HepG2 (cell line): ENCODE results near the gene TMF1. TPM values are rescaled to one million over a fixed set of nuclear protein-coding genes. Genes with fewer than 3 reads are reported as not detected.

Experiments
- GABPB1 ChIP-seq: IDR thresholded peaks from 2 replicates; pipeline ENCODE4 v1.6.1; 2016; ENCODE audit warnings: mild to moderate bottlenecking, missing genetic modification reagents, moderate library complexity, missing compliant biosample characterization
- KDM3A ChIP-seq: IDR thresholded peaks from 2 replicates; pipeline ENCODE4 v1.6.1; 2018; ENCODE audit warnings: low read depth, missing compliant biosample characterization
- KDM5B ChIP-seq: sonication (generic); formaldehyde crosslinking; IDR thresholded peaks from 2 replicates; pipeline ENCODE4 v1.4.0; 2020; ENCODE audit warnings: missing genetic modification reagents, mild to moderate bottlenecking, borderline replicate concordance
- NFRKB ChIP-seq: fragments of 450-650 bp; IDR thresholded peaks from 2 replicates; pipeline ENCODE4 v1.6.1; 2017
- RAD21 ChIP-seq: fragments of 450-650 bp; formaldehyde crosslinking; IDR thresholded peaks from 2 replicates; pipeline ENCODE4 v1.5.0; 2020; ENCODE audit warnings: mild to moderate bottlenecking
- RAD51 ChIP-seq: fragments of 450-650 bp; IDR thresholded peaks from 2 replicates; pipeline ENCODE4 v1.6.1; 2016; ENCODE audit warnings: borderline replicate concordance
- SAP130 ChIP-seq: IDR thresholded peaks from 2 replicates; pipeline ENCODE4 v1.6.1; 2016; ENCODE audit warnings: low read depth
- SOX13 ChIP-seq, 3 experiments: fragments of 450-650 bp in 1 of 3; sonication (generic) in 1 of 3; formaldehyde crosslinking in 1 of 3; IDR thresholded peaks in 2 of 3; conservative IDR thresholded peaks in 1 of 3; 2 replicates each; pipeline versions ENCODE4 v1.5.0 to v1.6.1; 2016 to 2020; ENCODE audit warnings: antibody characterized with exemption in 1 of 3, mild to moderate bottlenecking in 1 of 3, missing compliant biosample characterization in 1 of 3, missing genetic modification reagents in 1 of 3, moderate library complexity in 1 of 3
- SPEN ChIP-seq: sonication (generic); formaldehyde crosslinking; IDR thresholded peaks from 2 replicates; pipeline ENCODE4 v1.5.1; 2020; ENCODE audit warnings: low read depth, mild to moderate bottlenecking, missing genetic modification reagents
- ZNF331 ChIP-seq: sonication (generic); formaldehyde crosslinking; IDR thresholded peaks from 2 replicates; pipeline ENCODE4 v1.4.0; 2020; ENCODE audit warnings: missing genetic modification reagents
- ZNF350 ChIP-seq: sonication (generic); formaldehyde crosslinking; IDR thresholded peaks from 2 replicates; pipeline ENCODE4 v1.4.0; 2020; ENCODE audit warnings: mild to moderate bottlenecking, low read depth, missing genetic modification reagents, borderline replicate concordance
- ZNF501 ChIP-seq: sonication (generic); formaldehyde crosslinking; IDR thresholded peaks from 2 replicates; pipeline ENCODE4 v1.5.1; 2020; ENCODE audit warnings: mild to moderate bottlenecking, moderate library complexity, missing genetic modification reagents
- ZNF687 ChIP-seq: sonication (generic); formaldehyde crosslinking; IDR thresholded peaks from 2 replicates; pipeline ENCODE4 v1.5.1; 2020; ENCODE audit warnings: mild to moderate bottlenecking, missing genetic modification reagents, moderate library complexity
- ZSCAN9 ChIP-seq: IDR thresholded peaks from 2 replicates; pipeline ENCODE4 v1.6.1; 2016; ENCODE audit warnings: borderline replicate concordance
- polyA plus RNA-seq, 8 experiments: library from polyadenylated mRNA; depleted of rRNA in 3 of 8; stranded (reverse) in 7 of 8; unstranded in 1 of 8; fragments of >200 nt; fragmentation: Illumina TruSeq in 4 of 8; extraction: Trizol in 4 of 8; gene quantifications; 2 replicates each; pipeline versions ENCODE4 v1.2.1 to v1.2.3, GENCODE V29; 2011 to 2016; ENCODE audit warnings: low read depth in 4 of 8, missing spikeins in 1 of 8, mixed read lengths in 1 of 8; ENCODE audit not compliant: insufficient read depth in 1 of 8
- total RNA-seq, 5 experiments: library from RNA; depleted of rRNA; stranded (reverse); fragments of >200 nt; fragmentation: Illumina TruSeq; extraction: Trizol; gene quantifications; 2 replicates each; pipeline ENCODE4 v1.2.3, GENCODE V29; 2016; ENCODE audit warnings: low read depth in 1 of 5
- TF ChIP-seq, protein P1 (sequence below): sonication (generic); formaldehyde crosslinking; IDR thresholded peaks from 2 replicates; pipeline ENCODE4 v1.4.0; 2020; ENCODE audit warnings: missing genetic modification reagents
- TF ChIP-seq, protein P2 (sequence below): sonication (generic); formaldehyde crosslinking; IDR thresholded peaks from 2 replicates; pipeline ENCODE4 v1.4.0; 2020; ENCODE audit warnings: mild to moderate bottlenecking, missing genetic modification reagents, borderline replicate concordance
- TF ChIP-seq, protein P3 (sequence below): sonication (generic); formaldehyde crosslinking; IDR thresholded peaks from 2 replicates; pipeline ENCODE4 v1.4.0; 2020; ENCODE audit warnings: mild to moderate bottlenecking, missing genetic modification reagents

The TMF1 gene
- total and polyA plus RNA-seq, 2 of the 13 experiments (the other 11 are each of a cell fraction or from before 2014, with no cell fraction given) = 12.1 to 38.4 TPM

DNA sequence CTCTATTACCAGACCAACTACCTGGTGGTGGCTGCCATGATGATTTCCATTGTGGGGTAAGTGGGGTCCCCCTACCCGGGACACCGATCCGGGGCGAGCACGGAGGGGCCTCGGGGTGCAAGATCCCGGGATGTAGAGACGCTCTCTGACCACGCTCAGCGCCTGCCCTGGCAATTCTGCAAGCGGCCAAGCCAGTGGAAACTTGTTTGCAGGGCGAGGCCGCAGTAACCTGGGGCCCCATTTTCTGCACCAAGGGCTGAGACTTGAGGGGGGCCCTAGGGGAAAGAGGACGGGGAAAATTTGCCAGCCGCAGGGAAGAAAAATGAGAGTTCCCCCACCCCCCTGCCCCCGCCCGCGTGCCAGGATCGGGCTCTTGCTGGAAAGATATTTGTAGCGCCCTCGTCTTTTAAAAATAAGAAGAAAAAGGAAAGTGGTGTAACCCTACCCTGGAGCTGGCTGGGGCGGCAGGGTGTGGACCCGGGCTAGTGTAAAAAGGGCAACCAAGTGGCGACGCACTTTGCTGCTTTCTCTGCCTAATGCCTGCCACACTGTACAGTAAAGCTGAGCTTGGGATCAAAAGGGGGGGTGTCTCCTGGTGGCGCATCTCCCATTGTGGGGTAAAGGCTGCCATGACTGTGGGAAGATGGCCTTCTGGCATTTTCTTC, 33.2 kb upstream of the TMF1 start (continued):
- TF ChIP-seq SOX13 (IDR thresholded peaks at IDR 0.05) = no peak
- TF ChIP-seq SOX13 (CRISPR knock-in tag; conservative IDR thresholded peaks at IDR 0.05 in 1 of 2, IDR thresholded peaks at IDR 0.05 in 1 of 2) = no peak
- peak; percentile 7; the same call in 1 of the 2 replicates for TF ChIP-seq GABPB1
- no peak for TF ChIP-seq NFRKB
- TF ChIP-seq ZNF331 = peak; percentile 1; the same call in 1 of the 2 replicates
- TF ChIP-seq, protein P1, sequence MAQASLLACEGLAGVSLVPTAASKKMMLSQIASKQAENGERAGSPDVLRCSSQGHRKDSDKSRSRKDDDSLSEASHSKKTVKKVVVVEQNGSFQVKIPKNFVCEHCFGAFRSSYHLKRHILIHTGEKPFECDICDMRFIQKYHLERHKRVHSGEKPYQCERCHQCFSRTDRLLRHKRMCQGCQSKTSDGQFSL (CRISPR knock-in tag) = peak; percentile 14; the same call in 1 of the 2 replicates
- TF ChIP-seq ZNF350 (CRISPR knock-in tag) = 0 out of 2 replicates have a peak, but pooled peaks have one; percentile 21
- 0 out of 2 replicates have a peak, but pooled peaks have one; percentile 27 for TF ChIP-seq ZSCAN9
- TF ChIP-seq ZNF687 (CRISPR knock-in tag) = peak; percentile 69; the same call in 1 of the 2 replicates
- TF ChIP-seq SAP130 (CRISPR knock-in tag) = 0 out of 2 replicates have a peak, but pooled peaks have one; percentile 1
- TF ChIP-seq, protein P2, sequence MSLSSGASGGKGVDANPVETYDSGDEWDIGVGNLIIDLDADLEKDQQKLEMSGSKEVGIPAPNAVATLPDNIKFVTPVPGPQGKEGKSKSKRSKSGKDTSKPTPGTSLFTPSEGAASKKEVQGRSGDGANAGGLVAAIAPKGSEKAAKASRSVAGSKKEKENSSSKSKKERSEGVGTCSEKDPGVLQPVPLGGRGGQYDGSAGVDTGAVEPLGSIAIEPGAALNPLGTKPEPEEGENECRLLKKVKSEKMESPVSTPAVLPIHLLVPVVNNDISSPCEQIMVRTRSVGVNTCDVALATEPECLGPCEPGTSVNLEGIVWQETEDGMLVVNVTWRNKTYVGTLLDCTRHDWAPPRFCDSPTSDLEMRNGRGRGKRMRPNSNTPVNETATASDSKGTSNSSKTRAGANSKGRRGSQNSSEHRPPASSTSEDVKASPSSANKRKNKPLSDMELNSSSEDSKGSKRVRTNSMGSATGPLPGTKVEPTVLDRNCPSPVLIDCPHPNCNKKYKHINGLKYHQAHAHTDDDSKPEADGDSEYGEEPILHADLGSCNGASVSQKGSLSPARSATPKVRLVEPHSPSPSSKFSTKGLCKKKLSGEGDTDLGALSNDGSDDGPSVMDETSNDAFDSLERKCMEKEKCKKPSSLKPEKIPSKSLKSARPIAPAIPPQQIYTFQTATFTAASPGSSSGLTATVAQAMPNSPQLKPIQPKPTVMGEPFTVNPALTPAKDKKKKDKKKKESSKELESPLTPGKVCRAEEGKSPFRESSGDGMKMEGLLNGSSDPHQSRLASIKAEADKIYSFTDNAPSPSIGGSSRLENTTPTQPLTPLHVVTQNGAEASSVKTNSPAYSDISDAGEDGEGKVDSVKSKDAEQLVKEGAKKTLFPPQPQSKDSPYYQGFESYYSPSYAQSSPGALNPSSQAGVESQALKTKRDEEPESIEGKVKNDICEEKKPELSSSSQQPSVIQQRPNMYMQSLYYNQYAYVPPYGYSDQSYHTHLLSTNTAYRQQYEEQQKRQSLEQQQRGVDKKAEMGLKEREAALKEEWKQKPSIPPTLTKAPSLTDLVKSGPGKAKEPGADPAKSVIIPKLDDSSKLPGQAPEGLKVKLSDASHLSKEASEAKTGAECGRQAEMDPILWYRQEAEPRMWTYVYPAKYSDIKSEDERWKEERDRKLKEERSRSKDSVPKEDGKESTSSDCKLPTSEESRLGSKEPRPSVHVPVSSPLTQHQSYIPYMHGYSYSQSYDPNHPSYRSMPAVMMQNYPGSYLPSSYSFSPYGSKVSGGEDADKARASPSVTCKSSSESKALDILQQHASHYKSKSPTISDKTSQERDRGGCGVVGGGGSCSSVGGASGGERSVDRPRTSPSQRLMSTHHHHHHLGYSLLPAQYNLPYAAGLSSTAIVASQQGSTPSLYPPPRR (CRISPR knock-in tag) = no peak
- TF ChIP-seq KDM5B = no peak; the same call in 1 of the 2 replicates
- no peak for TF ChIP-seq RAD51
- TF ChIP-seq, protein P3, sequence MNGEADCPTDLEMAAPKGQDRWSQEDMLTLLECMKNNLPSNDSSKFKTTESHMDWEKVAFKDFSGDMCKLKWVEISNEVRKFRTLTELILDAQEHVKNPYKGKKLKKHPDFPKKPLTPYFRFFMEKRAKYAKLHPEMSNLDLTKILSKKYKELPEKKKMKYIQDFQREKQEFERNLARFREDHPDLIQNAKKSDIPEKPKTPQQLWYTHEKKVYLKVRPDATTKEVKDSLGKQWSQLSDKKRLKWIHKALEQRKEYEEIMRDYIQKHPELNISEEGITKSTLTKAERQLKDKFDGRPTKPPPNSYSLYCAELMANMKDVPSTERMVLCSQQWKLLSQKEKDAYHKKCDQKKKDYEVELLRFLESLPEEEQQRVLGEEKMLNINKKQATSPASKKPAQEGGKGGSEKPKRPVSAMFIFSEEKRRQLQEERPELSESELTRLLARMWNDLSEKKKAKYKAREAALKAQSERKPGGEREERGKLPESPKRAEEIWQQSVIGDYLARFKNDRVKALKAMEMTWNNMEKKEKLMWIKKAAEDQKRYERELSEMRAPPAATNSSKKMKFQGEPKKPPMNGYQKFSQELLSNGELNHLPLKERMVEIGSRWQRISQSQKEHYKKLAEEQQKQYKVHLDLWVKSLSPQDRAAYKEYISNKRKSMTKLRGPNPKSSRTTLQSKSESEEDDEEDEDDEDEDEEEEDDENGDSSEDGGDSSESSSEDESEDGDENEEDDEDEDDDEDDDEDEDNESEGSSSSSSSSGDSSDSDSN (CRISPR knock-in tag) = 0 out of 2 replicates have a peak, but pooled peaks have one; percentile 16
- TF ChIP-seq SPEN (CRISPR knock-in tag) = peak; percentile 13
- no peak for TF ChIP-seq KDM3A
- no peak for TF ChIP-seq RAD21 (CRISPR knock-in tag)
- TF ChIP-seq ZNF501 (CRISPR knock-in tag) = peak; percentile 12; the same call in 1 of the 2 replicates
